Lower leg skin (tissue), 3 donors: ENCODE measurements around the gene MTSS2.

Source experiments
- POLR2A ChIP-seq, 2 donors: fragments of 450-650 bp; IDR thresholded peaks; one replicate each; pipeline ENCODE4 v1.6.1; 2016 to 2017; ENCODE audit warnings: antibody characterized with exemption in 2 of 2, mild to moderate bottlenecking in 1 of 2, moderate library complexity in 1 of 2
- TF ChIP-seq, protein P1 (sequence below), 3 donors: fragments of 450-650 bp; IDR thresholded peaks; one replicate each; pipeline ENCODE4 v1.5.1; 2016; ENCODE audit warnings: antibody characterized with exemption in 3 of 3, mild to moderate bottlenecking in 3 of 3, moderate library complexity in 2 of 3

DNA sequence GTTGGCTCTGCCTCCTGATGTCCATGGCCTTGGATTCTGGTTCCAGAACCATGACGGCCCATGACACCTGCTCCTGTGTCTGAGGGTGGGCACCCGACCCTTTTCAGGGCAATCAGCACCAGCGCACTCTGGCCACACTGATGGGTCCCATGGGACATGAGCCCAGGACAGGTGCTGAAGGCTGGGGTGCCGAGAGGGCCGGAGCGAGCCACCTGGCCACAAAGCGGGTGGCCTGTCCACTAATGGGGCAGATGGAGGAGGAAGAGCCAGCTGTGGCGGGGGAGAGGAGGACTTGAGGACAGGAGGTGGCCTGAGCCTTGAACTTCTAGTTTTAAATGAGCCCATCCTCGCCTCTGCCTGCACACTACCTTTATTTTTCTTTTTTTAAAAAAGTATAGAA lies 31.2 kb upstream of the MTSS2 start:
- TF ChIP-seq, protein P1, sequence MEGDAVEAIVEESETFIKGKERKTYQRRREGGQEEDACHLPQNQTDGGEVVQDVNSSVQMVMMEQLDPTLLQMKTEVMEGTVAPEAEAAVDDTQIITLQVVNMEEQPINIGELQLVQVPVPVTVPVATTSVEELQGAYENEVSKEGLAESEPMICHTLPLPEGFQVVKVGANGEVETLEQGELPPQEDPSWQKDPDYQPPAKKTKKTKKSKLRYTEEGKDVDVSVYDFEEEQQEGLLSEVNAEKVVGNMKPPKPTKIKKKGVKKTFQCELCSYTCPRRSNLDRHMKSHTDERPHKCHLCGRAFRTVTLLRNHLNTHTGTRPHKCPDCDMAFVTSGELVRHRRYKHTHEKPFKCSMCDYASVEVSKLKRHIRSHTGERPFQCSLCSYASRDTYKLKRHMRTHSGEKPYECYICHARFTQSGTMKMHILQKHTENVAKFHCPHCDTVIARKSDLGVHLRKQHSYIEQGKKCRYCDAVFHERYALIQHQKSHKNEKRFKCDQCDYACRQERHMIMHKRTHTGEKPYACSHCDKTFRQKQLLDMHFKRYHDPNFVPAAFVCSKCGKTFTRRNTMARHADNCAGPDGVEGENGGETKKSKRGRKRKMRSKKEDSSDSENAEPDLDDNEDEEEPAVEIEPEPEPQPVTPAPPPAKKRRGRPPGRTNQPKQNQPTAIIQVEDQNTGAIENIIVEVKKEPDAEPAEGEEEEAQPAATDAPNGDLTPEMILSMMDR (IDR thresholded peaks at IDR 0.05) = no peak
- no peak for TF ChIP-seq POLR2A (IDR thresholded peaks at IDR 0.05)
